Measurements from ENCODE around the gene MT1G.
"Not testable (repeated sequence)": the region's sequence is repeated elsewhere in the genome, so short reads cannot be mapped to it uniquely, and the experiment has no call there.

MT1G gene

GRCh38 chr16:56665286-56666261, 2.3 kb downstream of the MT1G start:
- DNase-seq (ENCODE audit: low read depth) = not testable (repeated sequence)

DNA sequence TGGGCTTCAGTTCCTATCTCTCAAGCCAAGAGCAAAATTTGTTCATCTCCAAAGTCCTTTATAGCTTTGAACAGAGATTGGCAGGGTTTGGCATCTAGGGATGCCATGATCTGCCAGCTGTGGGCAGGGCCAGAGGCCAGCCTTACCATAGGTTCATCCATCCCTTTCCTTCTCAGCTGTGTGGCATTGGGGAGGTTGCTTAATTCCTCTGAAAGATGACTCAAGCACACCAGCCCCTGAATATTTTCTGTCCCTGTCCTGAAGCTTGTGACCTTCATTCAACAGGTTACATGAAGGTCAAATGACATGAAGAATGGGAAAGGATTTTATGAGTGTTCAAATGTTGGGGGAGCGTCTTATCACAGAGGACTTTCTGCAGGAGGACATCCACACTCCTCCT, 3.4 kb downstream of the MT1G start:
- DNase-seq (ENCODE audit: low read depth) = no peak

- no peak for DNase-seq (ENCODE audit: low read depth)
Observed at GRCh38 chr16:56662357-56663354, 5.2 kb downstream of the MT1G start.

GRCh38 chr16:56658327-56658875, 9.5 kb downstream of the MT1G start:
- no peak for DNase-seq (ENCODE audit: low read depth)

GRCh38 chr16:56657555-56658326, 10.1 kb downstream of the MT1G start, which contains the start of gene MT1F:
Gene MT1F, plus strand, starts transcription at chr16:56657959. Its CDS starts 100 bp downstream, at chr16:56658059.
- peak; percentile 61 for DNase-seq (ENCODE audit: low read depth)

DNA sequence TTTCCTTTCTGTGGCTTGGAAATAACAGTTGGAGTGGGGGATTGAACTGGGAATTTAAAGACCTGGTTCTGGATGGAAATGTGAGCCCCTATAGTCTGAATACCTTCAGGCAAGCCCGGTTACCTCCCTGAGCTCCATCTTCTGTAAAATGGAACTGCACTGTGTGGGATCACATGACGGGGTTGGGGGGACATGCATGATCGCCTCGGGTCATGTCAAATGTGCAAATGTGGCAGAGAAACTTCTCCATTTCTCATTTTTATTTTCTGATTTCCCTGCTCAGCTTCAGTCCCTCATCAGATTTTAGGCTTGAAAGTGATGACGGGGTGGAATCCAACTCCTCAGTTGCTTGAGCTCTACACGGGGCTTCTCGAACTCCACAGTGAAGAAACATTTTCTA, 14.6 kb downstream of the MT1G start:
- no peak for DNase-seq (ENCODE audit: low read depth)

DNA sequence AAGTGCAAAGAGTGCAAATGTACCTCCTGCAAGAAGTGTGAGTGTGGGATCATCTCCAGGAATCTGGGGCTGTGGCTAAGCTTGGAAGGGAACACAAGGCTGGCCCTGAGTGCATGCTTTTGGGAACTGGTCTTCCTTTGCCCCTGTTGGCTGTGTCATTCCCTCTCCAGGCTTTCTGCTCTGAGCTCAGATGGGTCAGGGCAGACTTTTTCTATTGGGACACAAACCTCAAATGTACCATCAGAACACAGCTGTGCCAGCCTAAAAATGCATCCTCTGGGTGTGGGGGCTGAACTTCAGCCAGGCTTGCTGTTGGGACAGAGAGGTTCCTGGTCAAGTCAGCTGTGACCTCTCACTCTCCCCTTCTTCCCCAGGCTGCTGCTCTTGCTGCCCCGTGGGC, 15.3 kb downstream of the MT1G start:
- DNase-seq (ENCODE audit: low read depth) = no peak

- DNase-seq (ENCODE audit: low read depth) = no peak
Observed at GRCh38 chr16:56651586-56651985, 16.3 kb downstream of the MT1G start, which contains the start of gene MT1B. Gene MT1B, plus strand, starts transcription at chr16:56651886. Its CDS starts 68 bp downstream, at chr16:56651954.

DNA sequence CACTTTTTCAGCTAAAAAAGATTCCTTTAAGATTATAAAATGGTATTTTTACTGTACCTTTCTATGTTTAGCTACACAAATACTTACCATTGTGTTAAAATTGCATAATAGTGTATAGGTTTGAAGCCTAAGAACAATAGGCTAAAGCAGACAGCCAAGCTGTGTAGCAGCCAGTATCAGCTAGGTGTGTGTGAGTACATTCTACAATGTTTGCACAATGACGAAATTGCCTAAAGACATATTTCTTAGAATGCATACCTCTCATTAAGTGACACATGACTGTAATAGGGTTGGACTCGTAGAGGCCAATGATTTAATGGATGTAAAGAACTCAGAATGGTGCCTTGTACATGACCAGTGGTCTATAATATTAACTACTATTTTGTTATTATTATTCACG, 18.0 kb downstream of the MT1G start:
- no peak for DNase-seq (ENCODE audit: low read depth)

- no peak for DNase-seq (ENCODE audit: low read depth)
Observed at GRCh38 chr16:56649271-56649670, 18.6 kb downstream of the MT1G start.

DNA sequence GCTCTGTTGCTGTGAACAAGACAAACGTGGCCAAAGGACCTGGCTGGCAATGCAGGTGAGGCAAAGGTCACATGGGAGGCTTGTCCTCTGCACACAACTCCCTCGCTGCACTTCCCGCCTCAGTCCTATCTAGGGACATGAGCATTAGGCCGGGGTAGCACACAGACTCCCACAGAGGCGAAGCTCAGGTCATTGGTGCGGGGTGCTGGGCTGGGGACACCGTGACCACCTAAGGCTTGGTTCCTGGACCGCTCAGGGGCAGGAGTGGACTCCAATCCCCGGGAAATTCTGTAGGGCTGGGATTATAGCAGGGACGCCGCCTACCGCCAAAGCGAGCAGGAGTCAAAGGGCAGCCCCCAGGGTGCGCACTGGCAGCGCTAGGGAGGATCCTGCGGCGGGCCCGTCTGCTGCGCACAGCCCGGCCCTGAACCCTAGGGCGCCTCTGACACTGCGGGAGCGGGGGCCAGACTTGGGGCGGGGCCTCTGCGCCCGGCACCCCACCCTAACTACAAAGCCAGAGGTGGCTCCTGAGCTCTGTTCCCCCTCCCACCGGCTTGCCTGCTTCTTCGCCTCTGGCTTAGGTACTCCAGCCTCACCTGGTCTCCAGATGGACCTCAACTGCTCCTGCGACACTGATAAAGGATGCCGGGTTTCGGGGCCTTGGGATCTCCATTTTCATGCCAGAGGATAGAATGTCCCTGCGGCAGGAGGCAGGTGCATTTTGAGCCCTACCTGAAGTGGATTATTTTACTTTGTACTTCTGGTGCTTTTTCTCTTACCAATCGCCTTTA, 20.0 kb downstream of the MT1G start:
- no peak for DNase-seq (ENCODE audit: low read depth)

GRCh38 chr16:56645838-56646237, 22.0 kb downstream of the MT1G start:
- no peak for DNase-seq (ENCODE audit: low read depth)

DNA sequence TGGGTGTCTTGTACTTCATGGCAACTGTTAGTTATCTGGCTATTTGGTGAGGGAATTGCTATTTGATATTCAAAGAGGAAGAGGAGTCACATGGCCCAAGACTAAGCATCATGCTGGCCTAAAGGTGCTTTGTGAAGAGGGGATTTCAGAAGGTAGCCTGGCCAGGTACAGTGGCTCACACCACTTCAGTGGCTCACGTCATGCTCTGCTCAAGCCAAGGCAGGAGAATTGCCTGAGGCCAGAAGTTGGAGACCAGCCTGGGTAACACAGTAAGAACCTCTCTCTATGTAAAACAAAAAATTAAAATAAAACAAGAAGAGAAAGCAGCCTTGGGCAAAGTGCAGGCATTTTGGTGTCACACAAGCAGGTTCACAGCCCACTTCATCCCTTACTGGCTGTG, 22.6 kb downstream of the MT1G start:
- DNase-seq (ENCODE audit: low read depth) = no peak

- DNase-seq (ENCODE audit: low read depth) = no peak
Observed at GRCh38 chr16:56643833-56644232, 24.0 kb downstream of the MT1G start.

DNA sequence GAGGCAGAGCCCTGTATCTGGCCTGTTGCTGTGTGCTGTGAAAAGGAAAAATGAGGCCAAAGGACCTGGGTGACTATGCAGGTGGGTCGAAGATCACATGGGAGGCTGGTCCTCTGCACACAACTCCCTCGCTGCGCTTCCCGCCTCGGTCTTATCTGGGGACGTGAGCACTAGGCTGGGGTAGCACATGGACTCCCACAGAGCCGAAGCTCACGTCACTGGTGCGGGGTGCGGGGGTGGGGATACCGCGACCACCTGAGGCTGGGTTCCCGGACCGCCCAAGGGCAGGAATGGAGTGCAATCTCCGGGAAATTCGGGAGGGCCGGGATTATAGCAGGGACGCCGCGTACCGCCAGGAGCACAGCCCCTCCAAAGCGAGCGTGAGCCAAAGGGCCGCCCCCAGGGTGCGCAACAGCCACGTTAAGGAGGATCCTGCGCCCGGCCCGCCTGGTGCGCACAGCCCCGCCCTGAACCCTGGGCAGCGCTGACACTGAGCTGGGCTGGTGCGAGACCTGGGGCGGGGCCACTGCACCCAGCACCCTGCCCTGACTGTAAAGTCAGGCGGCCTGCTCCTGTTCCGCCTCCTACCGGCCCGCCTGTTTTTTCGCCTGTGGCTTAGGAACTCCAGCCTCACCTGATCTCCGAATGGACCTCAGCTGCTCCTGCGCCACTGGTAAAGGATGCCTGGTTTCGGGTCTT, 24.6 kb downstream of the MT1G start:
- peak; percentile 45 for DNase-seq (ENCODE audit: low read depth)

DNA sequence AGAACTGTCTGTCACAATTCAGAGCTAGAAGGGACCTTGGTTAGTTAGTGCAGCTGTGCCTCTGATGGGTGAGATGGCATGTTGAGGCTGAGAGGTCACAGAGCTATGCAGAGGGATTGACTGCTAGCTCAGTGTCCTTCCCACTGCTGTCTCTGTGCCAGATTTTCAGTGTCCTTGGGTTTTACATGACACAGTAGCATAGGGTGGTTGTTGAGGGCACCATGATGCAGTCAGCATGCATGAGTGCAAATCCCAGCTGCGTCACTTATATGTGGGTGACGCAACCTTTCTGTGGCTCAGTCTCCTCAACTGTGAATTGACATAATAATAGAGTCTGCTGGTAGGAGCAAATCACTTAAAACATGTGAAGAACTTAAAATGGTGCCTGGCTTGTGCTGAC, 26.7 kb downstream of the MT1G start:
- DNase-seq (ENCODE audit: low read depth) = no peak

DNA sequence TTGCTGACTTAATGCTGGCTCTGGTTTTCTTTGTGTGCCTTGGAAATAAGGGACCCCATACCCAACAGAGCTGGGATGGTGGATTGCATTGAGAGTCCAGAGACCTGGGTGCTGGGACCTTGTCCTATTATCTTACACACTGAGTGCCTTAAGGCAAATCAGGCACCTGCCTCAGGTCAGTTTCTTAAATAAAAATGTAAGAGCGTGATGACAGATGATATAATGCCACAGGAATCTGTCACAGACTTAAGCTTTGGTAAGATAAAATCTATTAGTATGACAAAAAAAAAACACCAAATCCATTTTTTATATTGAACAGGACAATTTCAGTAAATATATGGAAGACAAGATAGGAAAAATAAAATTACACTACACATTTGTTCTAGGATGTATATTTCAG, 27.8 kb downstream of the MT1G start:
- no peak for DNase-seq (ENCODE audit: low read depth)

GRCh38 chr16:56639045-56639444, 28.8 kb downstream of the MT1G start:
- no peak for DNase-seq (ENCODE audit: low read depth)

DNA sequence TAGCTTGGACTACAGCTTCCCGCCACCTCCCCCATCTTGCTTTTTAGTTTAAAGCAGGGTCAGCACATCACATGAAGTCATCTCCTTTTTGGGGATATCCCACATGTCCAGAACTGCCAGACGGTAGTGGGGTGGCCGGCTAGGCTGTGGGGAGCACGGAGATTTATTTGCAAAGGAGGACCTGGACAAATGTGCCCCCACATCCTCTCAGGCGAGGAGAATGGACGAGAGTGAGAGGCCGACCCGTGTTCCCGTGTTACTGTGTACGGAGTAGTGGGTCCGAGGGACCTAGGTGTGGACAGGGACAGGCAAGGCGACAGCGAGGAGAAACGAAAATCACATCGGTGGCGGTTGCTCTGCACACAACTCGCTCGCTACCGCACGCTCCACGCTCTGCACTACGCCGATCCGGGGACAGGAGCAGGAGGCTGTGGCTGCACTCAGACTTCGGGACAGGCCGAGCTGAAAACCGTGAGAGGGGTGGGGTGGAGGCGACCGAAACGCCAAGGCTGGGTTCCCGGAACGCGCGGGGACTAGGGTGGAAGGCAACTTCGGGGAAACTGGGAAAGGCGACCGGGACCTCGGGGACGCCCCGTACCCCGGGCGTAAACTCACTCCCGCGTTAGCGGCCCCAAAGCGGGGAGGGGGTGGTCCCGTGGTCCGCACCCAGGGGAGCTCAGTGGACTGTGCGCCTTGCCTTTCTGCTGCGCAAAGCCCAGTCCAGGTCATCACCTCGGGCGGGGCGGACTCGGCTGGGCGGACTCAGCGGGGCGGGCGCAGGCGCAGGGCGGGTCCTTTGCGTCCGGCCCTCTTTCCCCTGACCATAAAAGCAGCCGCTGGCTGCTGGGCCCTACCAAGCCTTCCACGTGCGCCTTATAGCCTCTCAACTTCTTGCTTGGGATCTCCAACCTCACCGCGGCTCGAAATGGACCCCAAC, 29.8 kb downstream of the MT1G start, which contains the start of gene MT1A:
Gene MT1A, plus strand, starts transcription at position 853 of the 937 bp plus-strand sequence. Its CDS starts 73 bp downstream, at position 926.
- DNase-seq (ENCODE audit: low read depth) = no peak
